ENCODE results near the gene TOMM5. TPM values are rescaled to one million over a fixed set of nuclear protein-coding genes. Genes with fewer than 3 reads are reported as not detected.

TOMM5 gene
- polyA plus RNA-seq, 1 experiment: 207 TPM

GRCh38 chr9:37563806-37564513 is 28.4 kb downstream of the TOMM5 start:
- CTCF ChIA-PET: interaction anchor here (0.6 kb wide), 1 partner anchor 981 kb away, joined by 3 read pairs; no protein-coding TSS in a partner anchor
- no peak for DNase-seq (ENCODE audit: low read depth, low spot score)
- H3K9me3 ChIP-seq (ENCODE audit: control insufficient read depth, insufficient read depth, low read length): peaks cover 7% of the 10 kb centered on the region
- no peaks in the 10 kb centered on the region for H3K27me3 ChIP-seq (ENCODE audit: control insufficient read depth, insufficient read depth, low read length)
- POLR2A ChIA-PET: interaction anchor here (0.6 kb wide), 1 partner anchor 267 kb away, joined by 3 read pairs; no protein-coding TSS in a partner anchor
- TF ChIP-seq CTCF (IDR thresholded peaks at IDR 0.05; ENCODE audit: low read depth, low read length): no peak
- H3K27ac ChIP-seq (ENCODE audit: low read depth, low read length): no peak overlapping the region
- H3K4me3 ChIP-seq (ENCODE audit: low read depth, low read length): no peak overlapping the region

GRCh38 chr9:37562826-37563225 is 29.6 kb downstream of the TOMM5 start:
- ChIA-PET CTCF (no interaction called here), POLR2A (no interaction called here)
- Histone ChIP-seq H3K27me3 (ENCODE audit: control insufficient read depth, insufficient read depth, low read length) (no peaks in the 10 kb centered on the region), H3K4me3 (ENCODE audit: low read depth, low read length) (no peak overlapping the region), H3K27ac (ENCODE audit: low read depth, low read length) (no peak overlapping the region), H3K9me3 (ENCODE audit: control insufficient read depth, insufficient read depth, low read length) (peaks cover 7% of the 10 kb centered on the region)
- no peak for DNase-seq (ENCODE audit: low read depth, low spot score)
- TF ChIP-seq CTCF (IDR thresholded peaks at IDR 0.05; ENCODE audit: low read depth, low read length): no peak

- CTCF ChIA-PET: interaction anchor here (0.7 kb wide), 1 partner anchor 155 kb away, joined by 5 read pairs; no protein-coding TSS in a partner anchor
- no peaks in the 10 kb centered on the region for H3K27me3 ChIP-seq (ENCODE audit: control insufficient read depth, insufficient read depth, low read length)
- DNase-seq (ENCODE audit: low read depth, low spot score): no peak
- no peak for TF ChIP-seq CTCF (IDR thresholded peaks at IDR 0.05; ENCODE audit: low read depth, low read length)
- peaks cover 7% of the 10 kb centered on the region for H3K9me3 ChIP-seq (ENCODE audit: control insufficient read depth, insufficient read depth, low read length)
- H3K27ac ChIP-seq (ENCODE audit: low read depth, low read length): no peak overlapping the region
- H3K4me3 ChIP-seq (ENCODE audit: low read depth, low read length): no peak overlapping the region
- POLR2A ChIA-PET: interaction anchor here (0.6 kb wide), 1 partner anchor 407 kb away, joined by 4 read pairs; no protein-coding TSS in a partner anchor
Measured at GRCh38 chr9:37561682-37562081, 30.7 kb downstream of the TOMM5 start.

GRCh38 chr9:37559855-37560592 is 32.4 kb downstream of the TOMM5 start:
- H3K9me3 ChIP-seq (ENCODE audit: control insufficient read depth, insufficient read depth, low read length): peaks cover 7% of the 10 kb centered on the region
- H3K27ac ChIP-seq (ENCODE audit: low read depth, low read length): no peak overlapping the region
- TF ChIP-seq CTCF (IDR thresholded peaks at IDR 0.05; ENCODE audit: low read depth, low read length): no peak
- ChIA-PET CTCF (no interaction called here), POLR2A (no interaction called here)
- H3K27me3 ChIP-seq (ENCODE audit: control insufficient read depth, insufficient read depth, low read length): no peaks in the 10 kb centered on the region
- DNase-seq (ENCODE audit: low read depth, low spot score): no peak
- H3K4me3 ChIP-seq (ENCODE audit: low read depth, low read length): no peak overlapping the region

GRCh38 chr9:37559125-37559524 is 33.3 kb downstream of the TOMM5 start:
- DNase-seq (ENCODE audit: low read depth, low spot score): no peak
- H3K27me3 ChIP-seq (ENCODE audit: control insufficient read depth, insufficient read depth, low read length): no peaks in the 10 kb centered on the region
- peaks cover 3% of the 10 kb centered on the region for H3K9me3 ChIP-seq (ENCODE audit: control insufficient read depth, insufficient read depth, low read length)
- POLR2A ChIA-PET: no interaction called here
- no peak overlapping the region for H3K27ac ChIP-seq (ENCODE audit: low read depth, low read length)
- CTCF ChIA-PET: no interaction called here
- TF ChIP-seq CTCF (IDR thresholded peaks at IDR 0.05; ENCODE audit: low read depth, low read length): no peak
- H3K4me3 ChIP-seq (ENCODE audit: low read depth, low read length): no peak overlapping the region

Measured in AG04450 (cell line).